Measurements from ENCODE around the gene HCK. TPM values are rescaled to one million over a fixed set of nuclear protein-coding genes. Genes with fewer than 3 reads are reported as not detected.
A peak's percentile ranks its signal among the peaks of the same experiment; 100 is the strongest.

Gene HCK
- total and polyA plus RNA-seq, 9 of the 15 experiments (the other 6 are each of a cell fraction or from before 2014, with no cell fraction given): 0.09 to 0.51 (median 0.27) TPM; not detected in 6

DNA sequence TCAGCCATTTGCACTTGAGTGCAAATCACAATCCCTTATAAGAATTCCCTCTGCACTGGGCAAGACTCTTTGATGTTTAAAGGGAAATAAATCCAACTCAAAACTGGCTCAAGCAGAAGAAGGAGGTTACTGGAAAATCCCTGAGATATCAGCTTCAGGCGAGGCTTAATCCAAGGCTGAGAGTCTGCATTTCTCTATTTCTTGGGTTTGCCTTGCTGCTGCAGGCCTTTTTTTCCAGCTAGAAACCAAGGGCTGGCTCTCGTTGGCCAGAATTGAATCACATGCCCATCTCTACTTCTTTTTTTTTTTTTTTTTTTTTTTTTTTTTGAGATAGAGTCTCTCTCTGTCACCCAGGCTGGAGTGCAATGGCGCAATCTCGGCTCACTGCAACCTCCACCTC lies 11.7 kb downstream of the HCK start (continued):
- TF ChIP-seq, protein P1, sequence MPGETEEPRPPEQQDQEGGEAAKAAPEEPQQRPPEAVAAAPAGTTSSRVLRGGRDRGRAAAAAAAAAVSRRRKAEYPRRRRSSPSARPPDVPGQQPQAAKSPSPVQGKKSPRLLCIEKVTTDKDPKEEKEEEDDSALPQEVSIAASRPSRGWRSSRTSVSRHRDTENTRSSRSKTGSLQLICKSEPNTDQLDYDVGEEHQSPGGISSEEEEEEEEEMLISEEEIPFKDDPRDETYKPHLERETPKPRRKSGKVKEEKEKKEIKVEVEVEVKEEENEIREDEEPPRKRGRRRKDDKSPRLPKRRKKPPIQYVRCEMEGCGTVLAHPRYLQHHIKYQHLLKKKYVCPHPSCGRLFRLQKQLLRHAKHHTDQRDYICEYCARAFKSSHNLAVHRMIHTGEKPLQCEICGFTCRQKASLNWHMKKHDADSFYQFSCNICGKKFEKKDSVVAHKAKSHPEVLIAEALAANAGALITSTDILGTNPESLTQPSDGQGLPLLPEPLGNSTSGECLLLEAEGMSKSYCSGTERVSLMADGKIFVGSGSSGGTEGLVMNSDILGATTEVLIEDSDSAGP (CRISPR knock-in tag; IDR thresholded peaks at IDR 0.05): no peak
- TF ChIP-seq TOE1 (IDR thresholded peaks at IDR 0.05; ENCODE audit: borderline replicate concordance) (no peak), TOE1 (CRISPR knock-in tag; IDR thresholded peaks at IDR 0.05; ENCODE audit: borderline replicate concordance, low read depth) (no peak), RFX5 (IDR thresholded peaks at IDR 0.05; ENCODE audit: low read depth, low read length) (no peak), ZNF184 (CRISPR knock-in tag; IDR thresholded peaks at IDR 0.05) (no peak), XRCC5 (IDR thresholded peaks at IDR 0.05; ENCODE audit: low read depth, low read length) (no peak), KLF13 (tag; IDR thresholded peaks at IDR 0.05; ENCODE audit: borderline replicate concordance, low read depth) (no peak)

DNA sequence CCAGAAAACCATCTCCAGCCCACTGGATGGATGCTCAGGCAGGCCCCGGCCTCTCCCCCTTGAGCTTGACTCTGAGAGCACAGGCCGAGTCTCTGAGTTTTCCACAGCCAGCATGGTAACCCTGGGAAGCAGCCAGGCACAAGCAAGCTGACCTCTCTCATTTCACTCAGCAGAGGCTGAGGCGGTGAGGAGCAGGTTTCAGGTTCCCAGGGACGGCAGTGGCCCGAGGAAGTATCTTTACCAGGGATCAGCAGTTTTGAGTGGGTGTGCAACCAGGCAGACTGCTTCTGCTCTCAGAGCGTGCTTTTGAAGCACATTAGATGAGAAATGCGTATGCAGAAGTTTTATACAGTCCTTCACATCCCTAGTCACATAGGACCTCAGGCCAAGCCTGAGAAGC lies 12.6 kb downstream of the HCK start:
- POLR2A ChIA-PET: interaction anchor here (0.7 to 1.4 kb wide), 2 partner anchors 11 to 373 kb away, joined by 3 to 4 read pairs; no protein-coding TSS in a partner anchor
- CTCF ChIA-PET (ENCODE audit: low intra/inter-chr PET ratio): no interaction called here

More for the DNA sequence above, 12.6 kb downstream of the HCK start:
- Histone ChIP-seq H3K9ac (ENCODE audit: insufficient read depth in 1 of 2, low read depth in 2 of 2, low read length in 2 of 2) (no peak overlapping the region), H2AFZ (ENCODE audit: low read depth, low read length) (no peak overlapping the region), H3K27ac (ENCODE audit: extremely low read depth, low read depth, low read length) (no peak overlapping the region), H3K79me2 (ENCODE audit: control insufficient read depth, insufficient read depth, low read length) (no peaks in the 10 kb centered on the region), H3K36me3 (ENCODE audit: control insufficient read depth, insufficient read depth, low read length) (no peaks in the 10 kb centered on the region), H3K9me3 (replicated peaks; ENCODE audit: control insufficient read depth, insufficient read depth, low read depth, low read length) (no peaks in the 10 kb centered on the region), H3K4me3 (no peak overlapping the region), H3K27me3 (ENCODE audit: control insufficient read depth in 2 of 2, insufficient read depth in 2 of 2, low read length in 2 of 2) (peaks cover 22 to 50% of the 10 kb centered on the region in 2 experiments), H3K4me1 (replicated peaks in 1 of 2; ENCODE audit: control insufficient read depth in 2 of 2, insufficient read depth in 2 of 2, low read length in 2 of 2) (no peaks in the 10 kb centered on the region; a peak in 1 of 5 replicates), H3K4me2 (ENCODE audit: insufficient read depth, low read length) (no peak overlapping the region), H4K20me1 (replicated peaks; ENCODE audit: control insufficient read depth, insufficient read depth, low read length) (no peaks in the 10 kb centered on the region), H3K9me1 (ENCODE audit: control insufficient read depth, insufficient read depth, low read length) (no peaks in the 10 kb centered on the region)
- ATAC-seq (no peak), DNase-seq (ENCODE audit: extremely low read depth in 1 of 4, low spot score in 3 of 4) (no peak), FAIRE-seq (no peak)
- 0% methylated on average over 7 of the region's 7 CpGs for WGBS (ENCODE audit: insufficient coverage, low coverage, missing lambda C conversion rate)
- TF ChIP-seq, protein P2, sequence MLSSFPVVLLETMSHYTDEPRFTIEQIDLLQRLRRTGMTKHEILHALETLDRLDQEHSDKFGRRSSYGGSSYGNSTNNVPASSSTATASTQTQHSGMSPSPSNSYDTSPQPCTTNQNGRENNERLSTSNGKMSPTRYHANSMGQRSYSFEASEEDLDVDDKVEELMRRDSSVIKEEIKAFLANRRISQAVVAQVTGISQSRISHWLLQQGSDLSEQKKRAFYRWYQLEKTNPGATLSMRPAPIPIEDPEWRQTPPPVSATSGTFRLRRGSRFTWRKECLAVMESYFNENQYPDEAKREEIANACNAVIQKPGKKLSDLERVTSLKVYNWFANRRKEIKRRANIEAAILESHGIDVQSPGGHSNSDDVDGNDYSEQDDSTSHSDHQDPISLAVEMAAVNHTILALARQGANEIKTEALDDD (IDR thresholded peaks at IDR 0.05): peak; percentile 15; the same call in 1 of the 2 replicates
- TF ChIP-seq DPF2 (IDR thresholded peaks at IDR 0.05): no peak
- TF ChIP-seq KAT2B (IDR thresholded peaks at IDR 0.05; ENCODE audit: low read depth, low read length): no peak
- TF ChIP-seq, protein P3, sequence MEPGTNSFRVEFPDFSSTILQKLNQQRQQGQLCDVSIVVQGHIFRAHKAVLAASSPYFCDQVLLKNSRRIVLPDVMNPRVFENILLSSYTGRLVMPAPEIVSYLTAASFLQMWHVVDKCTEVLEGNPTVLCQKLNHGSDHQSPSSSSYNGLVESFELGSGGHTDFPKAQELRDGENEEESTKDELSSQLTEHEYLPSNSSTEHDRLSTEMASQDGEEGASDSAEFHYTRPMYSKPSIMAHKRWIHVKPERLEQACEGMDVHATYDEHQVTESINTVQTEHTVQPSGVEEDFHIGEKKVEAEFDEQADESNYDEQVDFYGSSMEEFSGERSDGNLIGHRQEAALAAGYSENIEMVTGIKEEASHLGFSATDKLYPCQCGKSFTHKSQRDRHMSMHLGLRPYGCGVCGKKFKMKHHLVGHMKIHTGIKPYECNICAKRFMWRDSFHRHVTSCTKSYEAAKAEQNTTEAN (CRISPR knock-in tag; IDR thresholded peaks at IDR 0.05): no peak
- TF ChIP-seq SIN3A (IDR thresholded peaks at IDR 0.05; ENCODE audit: borderline replicate concordance in 2 of 2, control insufficient read depth in 1 of 2, low read depth in 2 of 2, low read length in 2 of 2): no peak
- in situ Hi-C loops (cut with MboI): no loop called here
- no TSS peak for BruUV-seq (replicated peaks)
- intact Hi-C loops (cut with micrococcal nuclease): no loop called here

Measured in K562 (cell line).